GM06990 (cell line): ENCODE data around the gene RAI14.

Experiments used
- DNase-seq: peaks from one replicate; pipeline ENCODE4 v3.0.0-alpha.2; 2011; ENCODE audit not compliant: insufficient read length; ENCODE audit errors: extremely low read depth
- H3K27me3 ChIP-seq: replicated peaks from 2 replicates; pipeline ENCODE4 v1.6.0; 2011; ENCODE audit warnings: low read length; ENCODE audit not compliant: control insufficient read depth, insufficient read depth
- H3K36me3 ChIP-seq: 2 replicates; pipeline ENCODE4 v1.5.1; 2011; ENCODE audit warnings: low read length; ENCODE audit not compliant: control insufficient read depth, insufficient read depth
- H3K4me3 ChIP-seq: replicated peaks from 2 replicates; pipeline ENCODE4 v1.5.1; 2011; ENCODE audit warnings: low read depth, mild to moderate bottlenecking, control low read depth, low read length
- TF ChIP-seq, protein P1 (sequence below): IDR thresholded peaks from 2 replicates; pipeline ENCODE4 v1.5.1; 2011; ENCODE audit warnings: low read length, control low read depth, mild to moderate bottlenecking, inconsistent platforms; ENCODE audit not compliant: insufficient read depth, poor library complexity, severe bottlenecking

RAI14 gene

DNA sequence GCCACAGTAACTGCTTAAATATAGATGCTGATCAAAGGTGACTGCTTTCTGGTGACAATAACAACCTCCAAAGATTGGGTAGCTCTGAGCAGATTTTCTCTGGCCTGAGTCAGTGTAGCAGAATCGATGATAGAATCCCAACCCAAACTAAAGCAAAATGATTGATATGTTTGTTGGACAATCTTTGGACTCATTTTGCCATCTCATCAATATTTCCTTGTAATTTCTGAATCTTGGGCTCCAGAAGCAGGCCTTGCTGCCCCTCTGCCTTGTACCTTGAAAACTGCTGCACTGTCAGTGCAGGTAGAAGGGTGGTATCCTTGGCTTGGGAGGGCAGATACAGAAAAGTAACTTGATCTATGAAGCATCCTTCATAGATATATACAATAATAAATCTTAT, 201.8 kb downstream of the RAI14 start:
- Histone ChIP-seq H3K4me3 (no peak overlapping the region), H3K27me3 (no peaks in the 10 kb centered on the region), H3K36me3 (no peaks in the 10 kb centered on the region)
- TF ChIP-seq, protein P1, sequence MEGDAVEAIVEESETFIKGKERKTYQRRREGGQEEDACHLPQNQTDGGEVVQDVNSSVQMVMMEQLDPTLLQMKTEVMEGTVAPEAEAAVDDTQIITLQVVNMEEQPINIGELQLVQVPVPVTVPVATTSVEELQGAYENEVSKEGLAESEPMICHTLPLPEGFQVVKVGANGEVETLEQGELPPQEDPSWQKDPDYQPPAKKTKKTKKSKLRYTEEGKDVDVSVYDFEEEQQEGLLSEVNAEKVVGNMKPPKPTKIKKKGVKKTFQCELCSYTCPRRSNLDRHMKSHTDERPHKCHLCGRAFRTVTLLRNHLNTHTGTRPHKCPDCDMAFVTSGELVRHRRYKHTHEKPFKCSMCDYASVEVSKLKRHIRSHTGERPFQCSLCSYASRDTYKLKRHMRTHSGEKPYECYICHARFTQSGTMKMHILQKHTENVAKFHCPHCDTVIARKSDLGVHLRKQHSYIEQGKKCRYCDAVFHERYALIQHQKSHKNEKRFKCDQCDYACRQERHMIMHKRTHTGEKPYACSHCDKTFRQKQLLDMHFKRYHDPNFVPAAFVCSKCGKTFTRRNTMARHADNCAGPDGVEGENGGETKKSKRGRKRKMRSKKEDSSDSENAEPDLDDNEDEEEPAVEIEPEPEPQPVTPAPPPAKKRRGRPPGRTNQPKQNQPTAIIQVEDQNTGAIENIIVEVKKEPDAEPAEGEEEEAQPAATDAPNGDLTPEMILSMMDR: no peak
- no peak for DNase-seq

DNA sequence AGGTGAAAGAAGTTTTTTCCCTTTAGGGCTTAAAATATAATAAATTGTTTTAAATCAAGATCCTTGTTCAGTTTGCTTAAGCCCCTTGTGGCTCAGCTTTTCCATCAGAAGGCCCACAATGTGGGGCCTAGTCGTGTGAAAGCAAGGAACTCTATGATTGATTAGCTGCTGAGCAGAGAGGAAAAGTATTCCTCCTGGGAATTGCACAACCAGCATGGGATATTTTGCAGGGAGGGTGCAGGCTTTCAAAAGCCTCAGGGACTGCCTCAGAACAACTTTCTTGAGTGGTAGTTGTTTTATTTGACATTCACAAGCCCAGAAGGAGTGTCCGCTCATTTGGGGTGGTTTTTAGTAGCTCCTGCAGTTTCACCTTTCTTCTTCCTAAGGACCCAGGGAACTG, 202.7 kb downstream of the RAI14 start:
- H3K4me3 ChIP-seq: no peak overlapping the region
- DNase-seq: no peak
- no peaks in the 10 kb centered on the region for H3K27me3 ChIP-seq
- H3K36me3 ChIP-seq: no peaks in the 10 kb centered on the region
- TF ChIP-seq, protein P1: no peak

DNA sequence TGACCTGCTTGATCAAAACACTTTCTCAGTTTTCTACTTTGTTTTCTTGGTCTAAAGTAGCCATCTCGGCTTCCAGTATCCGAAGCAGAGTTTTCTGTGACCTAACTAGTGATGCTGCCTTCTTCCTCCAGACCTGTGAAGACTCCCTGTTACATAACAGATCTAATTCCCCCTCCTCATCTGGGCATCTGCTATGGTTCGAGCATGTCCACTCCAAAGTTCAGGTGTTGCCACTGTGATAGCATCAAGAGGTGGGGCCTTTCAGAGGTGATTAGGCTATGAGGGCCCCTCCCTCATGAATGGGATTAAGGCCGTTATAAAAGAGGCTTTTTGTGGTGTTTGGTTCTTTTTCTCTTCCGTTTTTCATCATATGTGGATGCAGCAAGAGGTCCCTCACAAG, 203.1 kb downstream of the RAI14 start:
- TF ChIP-seq, protein P1: no peak
- Histone ChIP-seq H3K27me3 (no peaks in the 10 kb centered on the region), H3K36me3 (no peaks in the 10 kb centered on the region), H3K4me3 (no peak overlapping the region)
- no peak for DNase-seq

DNA sequence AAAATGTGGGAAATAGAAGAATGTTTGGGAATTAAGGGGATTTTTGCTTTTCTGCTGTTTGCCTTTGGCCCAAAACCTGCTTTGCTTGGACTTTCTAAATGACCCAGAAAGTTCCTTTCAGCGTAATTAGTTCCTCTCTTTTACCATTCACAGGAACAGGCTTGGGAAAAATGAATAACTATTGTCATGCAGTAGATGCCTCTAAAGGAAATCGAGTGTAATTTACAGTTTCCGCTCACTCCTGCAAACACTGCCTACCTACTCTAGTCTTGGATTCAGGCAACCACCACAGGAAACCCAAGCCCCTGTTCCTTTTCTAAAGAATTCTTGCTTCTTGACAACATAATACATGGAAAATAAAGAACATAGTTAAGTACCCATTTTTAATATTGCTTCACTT, 207.8 kb downstream of the RAI14 start:
- H3K36me3 ChIP-seq: no peaks in the 10 kb centered on the region
- DNase-seq: no peak
- TF ChIP-seq, protein P1: no peak
- H3K4me3 ChIP-seq: no peak overlapping the region
- H3K27me3 ChIP-seq: no peaks in the 10 kb centered on the region

DNA sequence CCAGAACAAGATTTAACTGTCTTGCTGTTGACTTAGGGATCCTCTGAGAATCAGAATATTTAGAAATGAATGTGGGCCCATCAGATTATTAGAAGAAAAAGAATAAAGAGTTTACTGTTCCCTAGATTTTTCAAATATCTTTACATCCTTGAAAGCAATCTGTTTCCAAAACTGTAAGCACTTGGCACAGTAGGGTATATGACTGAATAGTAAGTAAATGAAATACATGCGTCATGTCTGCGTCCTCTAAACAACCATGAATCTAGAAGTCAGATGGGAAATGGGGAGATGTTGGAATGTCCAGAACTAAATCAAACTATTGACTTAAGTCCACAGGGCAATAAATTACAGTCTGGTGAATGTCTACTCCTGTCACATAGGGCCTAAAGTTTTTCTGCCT, 209.0 kb downstream of the RAI14 start:
- H3K36me3 ChIP-seq: no peaks in the 10 kb centered on the region
- no peaks in the 10 kb centered on the region for H3K27me3 ChIP-seq
- TF ChIP-seq, protein P1: no peak
- DNase-seq: no peak
- H3K4me3 ChIP-seq: no peak overlapping the region

DNA sequence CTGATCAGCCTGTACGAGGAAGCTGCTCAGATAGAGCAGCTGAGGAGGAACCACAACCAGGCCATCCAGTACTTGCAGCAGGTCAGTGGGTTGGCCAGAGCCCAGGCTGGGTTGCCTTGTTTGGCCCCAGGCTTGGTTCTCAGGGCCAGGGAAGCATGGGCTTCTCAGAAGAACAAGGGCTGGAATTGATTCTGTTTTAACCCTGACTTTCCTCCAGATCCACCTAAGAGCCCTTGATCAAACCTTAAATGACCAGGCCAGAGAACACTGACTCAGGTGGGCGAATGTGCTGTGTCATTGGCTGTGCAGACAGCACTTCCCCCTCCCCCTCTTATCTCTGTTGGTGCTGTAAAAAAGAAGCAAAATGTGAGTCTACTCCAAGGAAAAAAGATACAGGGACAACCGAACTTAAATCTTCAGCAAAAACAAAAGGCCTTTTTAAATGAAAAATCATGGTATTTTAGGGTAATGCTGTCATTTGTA, 210.9 kb downstream of the RAI14 start:
- Histone ChIP-seq H3K36me3 (no peaks in the 10 kb centered on the region), H3K4me3 (no peak overlapping the region), H3K27me3 (no peaks in the 10 kb centered on the region)
- TF ChIP-seq, protein P1: no peak
- DNase-seq: no peak
